Heart left ventricle (tissue), 13 donors: ENCODE data around the gene DLGAP1.

ENCODE experiments used
- CTCF ChIP-seq, 12 donors: fragments of 200-600 bp; sonication (generic) in 4 of 12; IDR thresholded peaks; one replicate each; pipeline versions ENCODE4 v1.5.0 to v1.8.0; 2018 to 2022; ENCODE audit warnings: antibody characterized with exemption in 12 of 12, mild to moderate bottlenecking in 5 of 12
- POLR2A ChIP-seq, 2 donors: fragments of 450-650 bp; IDR thresholded peaks; one replicate each; pipeline ENCODE4 v1.6.1; 2017; ENCODE audit warnings: antibody characterized with exemption in 2 of 2, mild to moderate bottlenecking in 2 of 2, moderate library complexity in 2 of 2
- donor health status: ischemic (EF 13 %, LVEDD 7.1; RV severe dilation, severe dysfunction).
- donor health status: DM: no; HTN: yes; CAD: no.
- donor health status: DM: no; HTN: no; CAD: no.
- donor health status: ischemic (EF 25% LVEDD 6.9; RV normal size, moderate dysfunction).
- donor health status: ischemic (EF 25% LVEDD 5.7; RV mildly dilated, moderate dysfunction).
- donor health status: ischemic (EF 35%, LVEDD 5.7; RV mildly dilated, moderate dysfunction).
- donor health status: nonischemic (EF 11% LVEDD 7.7; RV severe dilation, severe dysfunction).
- donor health status: DM: yes; HTN: yes; CAD: no.
- donor health status: PGD.
- donor health status: ischemic (EF 29% LVEDD 5.4; RV normal size, mild dysfunction).
- donor health status: nonischemic (EF 23%, LVEDD 6.1; RV moderate dilation, normal function).

- TF ChIP-seq CTCF (IDR thresholded peaks at IDR 0.05) (no peak), POLR2A (IDR thresholded peaks at IDR 0.05) (no peak)
Measured at GRCh38 chr18:4357579-4357978, 97.5 kb downstream of the DLGAP1 start.
